K562 (cell line): ENCODE results near the gene CHSY1. TPM values are rescaled to one million over a fixed set of nuclear protein-coding genes. Genes with fewer than 3 reads are reported as not detected.

Experiments used
- ATAC-seq: fragments of 200-7000 bp; cut with Tn5 transposase; 3 replicates; pipeline ENCODE4 v1.9.1; 2020; ENCODE audit warnings: moderate library complexity
- BruUV-seq: library from RNA; stranded (reverse); fragments of 400-500 nt; replicated peaks from 2 replicates; lab custom pipeline; 2021; lab: Mats Ljungman, UMichigan
- CTCF ChIA-PET: fragments of 300-600 bp; formaldehyde crosslinking; extraction: SDS; loops from one replicate; lab custom pipeline; 2021; ENCODE audit warnings: low intra/inter-chr PET ratio; lab: Yijun Ruan, JAX
- POLR2A ChIA-PET: fragments of 300-600, 350-650 bp; sonication (Branson Sonifier 250); formaldehyde crosslinking; extraction: SDS; loops from one replicate; lab custom pipeline; 2021; ENCODE audit warnings: antibody characterized with exemption, inconsistent platforms; lab: Yijun Ruan, JAX
- DNase-seq, 4 experiments: peaks; one replicate each; pipeline versions ENCODE4 v3.0.0 to v3.0.0-alpha.2; 2011 to 2018; ENCODE audit warnings: low spot score in 3 of 4, mixed read lengths in 3 of 4; ENCODE audit errors: extremely low read depth in 1 of 4
- FAIRE-seq: peaks from 2 replicates; lab custom pipeline; 2011; peaks lifted over from hg19 to GRCh38; lab: Jason Lieb, UNC
- H2AFZ ChIP-seq: 2 replicates; pipeline ENCODE4 v1.6.0; 2011; ENCODE audit warnings: low read depth, low read length, control low read depth, inconsistent platforms
- H3K27ac ChIP-seq: fragments of 200-600 bp; 3 replicates; pipeline ENCODE4 v1.8.0; 2011; ENCODE audit warnings: low read depth, mild to moderate bottlenecking, control low read depth, inconsistent platforms, low read length, moderate library complexity, mixed read lengths; ENCODE audit errors: extremely low read depth
- H3K27me3 ChIP-seq, 2 experiments: fragments of 300-600 bp in 1 of 2; 2 replicates in 1 of 2; 3 replicates in 1 of 2; pipeline versions ENCODE4 v1.6.0 to v1.8.0; 2011; ENCODE audit warnings: inconsistent platforms in 2 of 2, low read length in 2 of 2, mild to moderate bottlenecking in 1 of 2, mixed read lengths in 1 of 2, moderate library complexity in 1 of 2; ENCODE audit not compliant: control insufficient read depth in 2 of 2, insufficient read depth in 2 of 2
- H3K36me3 ChIP-seq: fragments of 300-600 bp; 3 replicates; pipeline ENCODE4 v1.8.0; 2011; ENCODE audit warnings: mild to moderate bottlenecking, low read length, inconsistent platforms; ENCODE audit not compliant: control insufficient read depth, insufficient read depth
- H3K4me1 ChIP-seq, 2 experiments: fragments of 200-600 bp in 1 of 2; replicated peaks in 1 of 2; 2 replicates in 1 of 2; 3 replicates in 1 of 2; pipeline versions ENCODE4 v1.5.1 to v1.8.0; 2011; ENCODE audit warnings: inconsistent platforms in 2 of 2, low read length in 2 of 2, mild to moderate bottlenecking in 1 of 2, mixed read lengths in 1 of 2, moderate library complexity in 1 of 2; ENCODE audit not compliant: control insufficient read depth in 2 of 2, insufficient read depth in 2 of 2
- H3K4me2 ChIP-seq: 2 replicates; pipeline ENCODE4 v1.6.1; 2011; ENCODE audit warnings: low read length, control low read depth, inconsistent platforms, mixed read lengths; ENCODE audit not compliant: insufficient read depth
- H3K4me3 ChIP-seq: fragments of 200-600 bp; sonication (generic), shearing (Covaris generic); 2 replicates; pipeline ENCODE4 v1.5.1; 2016; ENCODE audit warnings: control low read depth, inconsistent platforms
- H3K79me2 ChIP-seq: fragments of 200-600 bp; 3 replicates; pipeline ENCODE4 v1.8.0; 2011; ENCODE audit warnings: low read length, inconsistent platforms; ENCODE audit not compliant: control insufficient read depth, insufficient read depth
- H3K9ac ChIP-seq, 2 experiments: 2 replicates each; pipeline versions ENCODE4 v1.6.0 to v1.6.1; 2011; ENCODE audit warnings: low read depth in 2 of 2, low read length in 2 of 2, control low read depth in 1 of 2, inconsistent platforms in 1 of 2, mild to moderate bottlenecking in 1 of 2, mixed read lengths in 1 of 2; ENCODE audit not compliant: insufficient read depth in 1 of 2
- H3K9me1 ChIP-seq: one replicate; pipeline ENCODE4 v1.6.0; 2011; ENCODE audit warnings: inconsistent platforms, mild to moderate bottlenecking, low read length, moderate library complexity; ENCODE audit not compliant: control insufficient read depth, insufficient read depth
- H3K9me3 ChIP-seq: replicated peaks from 2 replicates; pipeline ENCODE4 v1.5.1; 2011; ENCODE audit warnings: low read depth, low read length, inconsistent platforms; ENCODE audit not compliant: control insufficient read depth, insufficient read depth
- H4K20me1 ChIP-seq: replicated peaks from 2 replicates; pipeline ENCODE4 v1.6.1; 2011; ENCODE audit warnings: low read length, inconsistent platforms, mixed read lengths; ENCODE audit not compliant: control insufficient read depth, insufficient read depth
- ZZZ3 ChIP-seq: fragments of 450-650 bp; IDR thresholded peaks from 2 replicates; pipeline ENCODE4 v1.6.1; 2016; ENCODE audit warnings: antibody characterized with exemption, mild to moderate bottlenecking, moderate library complexity
- WGBS: fragments of 100-300 bp; shearing (Covaris generic); methylation state at CpG from one replicate; pipeline ENCODE4 v1.1.6; 2016; ENCODE audit warnings: low coverage, mixed read lengths; ENCODE audit not compliant: insufficient coverage; ENCODE audit errors: missing lambda C conversion rate; 5-methylcytosine and 5-hydroxymethylcytosine counted together
- in situ Hi-C: fragments of 300-500 bp; cut with MboI; formaldehyde crosslinking; loops from 4 replicates; pipeline ENCODE4 v1.15.0; 2018; ENCODE audit warnings: inconsistent platforms, mixed read lengths
- intact Hi-C: fragments of 100-400 bp; cut with micrococcal nuclease; formaldehyde crosslinking; loops from 2 replicates; pipeline ENCODE4 v1.14.2; 2022
- polyA plus RNA-seq, 8 experiments: library from polyadenylated mRNA; depleted of rRNA in 4 of 8; stranded (reverse) in 5 of 8; unstranded in 3 of 8; fragments of >200 nt; fragmentation: Nextera tagmentation in 2 of 8; fragmentation: Illumina TruSeq in 1 of 8; extraction: Ambion mirVana in 2 of 8; extraction: Trizol in 1 of 8; gene quantifications; 2 replicates each; pipeline versions ENCODE4 v1.2.1 to v1.2.3, GENCODE V29; 2011 to 2014; ENCODE audit warnings: inconsistent platforms in 1 of 8, missing spikeins in 1 of 8
- total RNA-seq, 7 experiments: library from RNA; depleted of rRNA in 6 of 7; stranded (reverse); fragments of >200 nt in 6 of 7; fragmentation: Illumina TruSeq in 2 of 7; extraction: Trizol in 2 of 7; gene quantifications; 2 replicates each; pipeline versions ENCODE4 v1.2.1 to v1.2.3, GENCODE V29; 2011 to 2021; ENCODE audit warnings: low replicate concordance in 1 of 7
- TF ChIP-seq, protein P1 (sequence below): fragments of 450-650 bp; IDR thresholded peaks from 2 replicates; pipeline ENCODE4 v1.6.1; 2018; ENCODE audit not compliant: partially characterized antibody

Gene CHSY1
- total and polyA plus RNA-seq, 9 of the 15 experiments (the other 6 are each of a cell fraction or from before 2014, with no cell fraction given) = 7.0 to 16.4 (median 13.4) TPM

DNA sequence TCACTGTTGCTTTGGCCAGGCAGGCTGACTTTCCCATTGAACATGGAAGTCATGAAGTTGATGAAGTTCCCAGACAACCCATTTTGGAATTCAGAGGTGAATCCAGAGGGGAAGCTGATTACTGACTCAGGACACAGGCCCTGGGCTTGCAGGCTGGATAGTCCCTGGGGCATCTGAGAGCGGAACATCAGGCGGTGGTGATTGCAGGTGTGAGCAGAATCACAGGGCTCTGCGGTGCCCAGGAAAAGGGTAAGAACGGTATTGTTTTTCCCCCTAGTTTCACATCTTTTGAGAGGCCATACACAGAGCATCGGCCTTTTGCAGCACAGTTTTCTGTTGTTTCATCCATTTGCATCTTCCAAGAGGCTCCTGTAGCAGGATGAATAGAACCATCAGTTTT is 104.7 kb downstream of the CHSY1 start:
- intact Hi-C loops = loop anchor here (5.0 kb wide), 1 partner anchor 60 kb away; no protein-coding TSS in a partner anchor
- Histone ChIP-seq H3K27me3 (no peaks in the 10 kb centered on the region), H3K4me1 (peaks cover 17 to 22% of the 10 kb centered on the region in 2 experiments), H3K36me3 (no peaks in the 10 kb centered on the region), H3K79me2 (no peaks in the 10 kb centered on the region), H2AFZ (no peak overlapping the region), H3K4me3 (no peak overlapping the region), H3K9ac (no peak overlapping the region), H4K20me1 (no peaks in the 10 kb centered on the region), H3K9me1 (no peaks in the 10 kb centered on the region), H3K27ac (no peak overlapping the region), H3K9me3 (no peaks in the 10 kb centered on the region), H3K4me2 (no peak overlapping the region)
- no peak for DNase-seq
- in situ Hi-C loops = no loop called here
- no peak for ATAC-seq
- TF ChIP-seq, protein P1, sequence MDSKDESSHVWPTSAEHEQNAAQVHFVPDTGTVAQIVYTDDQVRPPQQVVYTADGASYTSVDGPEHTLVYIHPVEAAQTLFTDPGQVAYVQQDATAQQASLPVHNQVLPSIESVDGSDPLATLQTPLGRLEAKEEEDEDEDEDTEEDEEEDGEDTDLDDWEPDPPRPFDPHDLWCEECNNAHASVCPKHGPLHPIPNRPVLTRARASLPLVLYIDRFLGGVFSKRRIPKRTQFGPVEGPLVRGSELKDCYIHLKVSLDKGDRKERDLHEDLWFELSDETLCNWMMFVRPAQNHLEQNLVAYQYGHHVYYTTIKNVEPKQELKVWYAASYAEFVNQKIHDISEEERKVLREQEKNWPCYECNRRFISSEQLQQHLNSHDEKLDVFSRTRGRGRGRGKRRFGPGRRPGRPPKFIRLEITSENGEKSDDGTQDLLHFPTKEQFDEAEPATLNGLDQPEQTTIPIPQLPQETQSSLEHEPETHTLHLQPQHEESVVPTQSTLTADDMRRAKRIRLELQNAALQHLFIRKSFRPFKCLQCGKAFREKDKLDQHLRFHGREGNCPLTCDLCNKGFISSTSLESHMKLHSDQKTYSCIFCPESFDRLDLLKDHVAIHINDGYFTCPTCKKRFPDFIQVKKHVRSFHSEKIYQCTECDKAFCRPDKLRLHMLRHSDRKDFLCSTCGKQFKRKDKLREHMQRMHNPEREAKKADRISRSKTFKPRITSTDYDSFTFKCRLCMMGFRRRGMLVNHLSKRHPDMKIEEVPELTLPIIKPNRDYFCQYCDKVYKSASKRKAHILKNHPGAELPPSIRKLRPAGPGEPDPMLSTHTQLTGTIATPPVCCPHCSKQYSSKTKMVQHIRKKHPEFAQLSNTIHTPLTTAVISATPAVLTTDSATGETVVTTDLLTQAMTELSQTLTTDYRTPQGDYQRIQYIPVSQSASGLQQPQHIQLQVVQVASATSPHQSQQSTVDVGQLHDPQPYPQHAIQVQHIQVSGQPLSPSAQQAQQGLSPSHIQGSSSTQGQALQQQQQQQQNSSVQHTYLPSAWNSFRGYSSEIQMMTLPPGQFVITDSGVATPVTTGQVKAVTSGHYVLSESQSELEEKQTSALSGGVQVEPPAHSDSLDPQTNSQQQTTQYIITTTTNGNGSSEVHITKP = peak; percentile 61
- TF ChIP-seq ZZZ3 = no peak
- POLR2A ChIA-PET = interaction anchor here (0.8 kb wide), 1 partner anchor 24 kb away, joined by 3 read pairs; no protein-coding TSS in a partner anchor
- BruUV-seq = no TSS peak
- CTCF ChIA-PET = no interaction called here
- no peak for FAIRE-seq
- WGBS = 61% methylated on average over 5 of the region's 5 CpGs
